GM19035 (cell line): ENCODE data around the gene GALK2.

Experiments used
- ATAC-seq: cut with Tn5 transposase; IDR thresholded peaks from one replicate; pipeline ENCODE4 v1.9.1; 2021; ENCODE audit not compliant: unreplicated experiment

GALK2 gene

GRCh38 chr15:49278751-49279150 is 108.7 kb downstream of the GALK2 start:
- no peak for ATAC-seq

GRCh38 chr15:49279521-49280456 is 109.7 kb downstream of the GALK2 start:
- ATAC-seq: no peak

- no peak for ATAC-seq
Measured at GRCh38 chr15:49282366-49282765, 112.3 kb downstream of the GALK2 start.

GRCh38 chr15:49286649-49287404 is 116.8 kb downstream of the GALK2 start:
- no peak for ATAC-seq

DNA sequence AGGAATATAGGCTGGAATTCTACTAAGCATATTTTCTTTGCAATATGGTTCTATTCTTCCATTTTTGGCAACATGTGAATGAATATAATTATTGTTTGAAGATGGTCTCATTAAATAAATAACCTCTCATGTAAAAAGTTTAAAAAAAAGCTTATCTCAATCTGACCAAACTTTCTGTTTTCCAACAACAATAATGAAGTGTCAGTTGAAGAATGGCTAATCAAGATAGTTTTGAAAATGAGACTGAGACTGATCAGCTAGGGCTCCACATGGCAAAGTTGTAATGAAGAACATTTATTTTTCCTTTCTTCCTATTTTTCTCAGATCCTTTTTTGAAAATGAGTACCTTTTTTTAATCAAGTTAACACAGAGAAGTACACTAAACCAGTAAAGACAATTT is 117.4 kb downstream of the GALK2 start:
- no peak for ATAC-seq

GRCh38 chr15:49288391-49288790 is 118.3 kb downstream of the GALK2 start:
- ATAC-seq: no peak

- ATAC-seq: no peak
Measured at GRCh38 chr15:49290191-49290590, 120.1 kb downstream of the GALK2 start.

DNA sequence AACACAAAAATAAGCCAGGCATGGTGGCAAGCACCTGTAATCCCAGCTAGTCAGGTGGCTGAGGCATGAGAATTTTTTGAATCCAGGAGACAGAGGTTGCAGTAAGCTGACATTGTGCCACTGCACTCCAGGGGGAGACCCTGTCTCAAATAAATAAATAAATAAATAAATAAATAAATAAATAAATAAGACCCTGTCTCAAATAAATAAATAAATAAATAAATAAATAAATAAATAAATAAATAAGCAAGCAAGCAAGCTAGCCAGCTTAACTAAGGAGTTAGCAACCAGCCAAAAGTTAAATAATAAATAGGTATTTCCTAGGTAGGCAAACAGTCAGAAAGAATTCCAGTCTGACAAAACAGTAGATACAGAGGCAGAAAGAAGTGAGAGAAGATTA is 123.9 kb downstream of the GALK2 start:
- no peak for ATAC-seq

- no peak for ATAC-seq
Measured at GRCh38 chr15:49296258-49296657, 126.2 kb downstream of the GALK2 start.

GRCh38 chr15:49297584-49297983 is 127.5 kb downstream of the GALK2 start:
- no peak for ATAC-seq

GRCh38 chr15:49300856-49301255 is 130.8 kb downstream of the GALK2 start:
- no peak for ATAC-seq

DNA sequence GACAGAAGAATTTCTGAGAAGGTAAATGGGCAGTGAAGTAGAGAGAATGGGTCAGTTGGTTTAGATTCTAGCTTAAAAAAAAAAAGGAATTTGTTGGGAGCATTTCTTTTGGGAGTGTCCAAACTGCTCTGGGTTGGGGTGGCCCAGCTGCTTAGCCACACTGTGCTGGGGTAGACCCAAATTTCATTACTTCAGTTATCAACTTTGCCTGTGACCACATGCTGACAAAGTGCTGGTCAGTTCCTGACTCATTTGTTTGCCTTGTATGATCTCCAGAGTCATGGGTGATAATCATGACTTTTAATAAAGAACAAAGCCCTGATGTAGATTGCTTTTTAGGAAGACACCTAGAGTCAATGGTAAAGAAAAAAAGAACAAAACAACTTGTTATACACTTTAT is 131.5 kb downstream of the GALK2 start:
- ATAC-seq: no peak

- ATAC-seq: no peak
Measured at GRCh38 chr15:49303003-49303402, 133.0 kb downstream of the GALK2 start.

- no peak for ATAC-seq
Measured at GRCh38 chr15:49306551-49306950, 136.5 kb downstream of the GALK2 start.

DNA sequence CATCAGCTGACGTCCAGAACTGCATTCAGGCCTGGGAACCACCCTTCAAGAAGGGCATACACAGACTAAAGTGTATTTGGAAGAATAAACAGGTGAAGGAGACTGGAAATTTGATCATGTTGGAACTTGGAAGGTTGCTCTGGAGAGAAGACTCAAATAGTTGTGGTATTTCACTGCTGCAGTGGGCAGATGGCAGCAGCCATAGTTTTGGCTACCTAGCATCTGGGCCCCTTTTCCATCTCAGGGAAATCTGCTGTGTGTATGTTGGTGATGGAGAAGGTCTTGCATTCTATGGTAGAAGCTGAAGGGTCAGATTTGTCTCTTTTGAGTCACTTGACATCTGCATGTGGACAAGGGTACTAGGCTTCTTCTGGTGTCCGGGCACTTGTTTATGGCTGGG is 138.6 kb downstream of the GALK2 start:
- ATAC-seq: no peak

DNA sequence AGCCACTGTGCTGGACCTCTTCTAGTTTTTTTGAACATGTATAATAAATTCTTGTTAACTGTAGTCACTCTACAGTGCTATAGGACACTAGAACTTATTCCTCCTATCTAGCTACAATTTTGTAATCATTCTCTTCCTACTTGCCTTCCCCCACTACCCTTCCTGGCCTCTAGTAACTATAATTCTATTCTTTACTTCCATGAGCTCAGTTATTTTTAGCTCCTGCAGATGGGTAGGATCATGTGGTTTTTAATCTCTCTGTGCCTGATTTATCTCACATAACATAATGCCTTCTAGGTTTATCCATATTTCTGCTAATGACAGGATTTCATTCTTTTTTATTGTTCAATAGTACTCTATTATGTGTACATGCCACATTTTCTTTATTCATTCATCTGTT is 139.8 kb downstream of the GALK2 start:
- ATAC-seq: no peak

DNA sequence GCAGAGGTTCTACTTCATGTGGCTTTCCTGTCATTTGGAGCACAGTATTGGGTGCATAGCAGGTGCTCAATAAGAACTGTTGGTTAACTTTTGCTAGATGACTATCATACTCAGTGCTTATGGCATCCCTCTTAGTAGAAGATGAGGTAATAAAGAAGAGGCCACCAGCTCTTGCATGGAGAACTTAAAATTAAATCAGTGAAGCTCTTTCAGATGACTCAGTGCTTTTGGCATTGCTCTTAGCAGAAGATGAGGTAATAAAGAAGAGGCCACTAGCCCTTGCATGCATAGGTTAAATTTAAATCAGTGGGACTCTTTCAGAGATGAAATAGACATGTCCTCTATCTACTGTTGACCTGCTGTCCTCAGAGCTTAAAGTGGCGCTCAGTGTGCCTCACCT is 143.6 kb downstream of the GALK2 start:
- no peak for ATAC-seq

GRCh38 chr15:49314716-49315115 is 144.7 kb downstream of the GALK2 start:
- no peak for ATAC-seq

DNA sequence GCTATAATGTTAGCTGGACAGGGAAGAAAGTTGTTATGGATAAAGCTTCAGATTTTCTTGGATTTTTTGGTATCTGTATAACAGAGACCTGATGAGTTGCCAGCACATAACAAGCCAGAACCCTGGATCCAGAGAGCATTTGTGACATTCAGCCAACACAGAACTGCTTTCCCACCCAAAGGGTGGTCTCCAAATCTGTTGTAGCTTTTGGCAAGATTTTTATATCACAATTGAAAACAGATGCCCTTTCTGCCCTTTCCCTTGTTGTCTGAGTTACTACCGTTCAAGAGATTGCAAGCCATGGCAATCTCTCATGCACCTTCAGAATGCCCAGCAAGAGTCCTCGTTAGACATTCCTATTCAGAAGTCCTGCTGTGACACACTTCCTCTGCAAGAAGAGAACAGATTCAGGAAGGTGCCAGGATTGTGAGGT is 145.4 kb downstream of the GALK2 start:
- ATAC-seq: no peak

GRCh38 chr15:49320351-49320750 is 150.3 kb downstream of the GALK2 start:
- ATAC-seq: no peak

GRCh38 chr15:49323207-49323606 is 153.2 kb downstream of the GALK2 start:
- no peak for ATAC-seq

DNA sequence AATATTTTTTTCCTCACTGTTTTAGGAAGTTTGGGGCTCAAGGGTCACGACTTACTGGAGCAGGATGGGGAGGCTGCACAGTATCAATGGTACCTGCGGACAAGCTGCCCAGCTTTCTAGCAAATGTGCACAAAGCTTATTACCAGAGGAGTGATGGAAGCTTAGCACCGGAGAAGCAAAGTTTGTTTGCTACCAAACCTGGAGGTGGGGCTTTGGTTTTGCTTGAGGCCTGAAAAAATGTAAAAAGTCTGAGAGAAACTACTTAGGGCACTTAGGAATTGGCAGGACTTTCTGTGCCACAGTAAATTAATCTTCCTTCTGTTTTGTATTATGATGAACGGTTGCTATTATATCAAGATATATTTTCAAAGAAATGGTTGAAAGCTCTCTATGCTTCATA is 157.9 kb downstream of the GALK2 start:
- ATAC-seq: no peak
